ENCODE results near the gene APOA1. TPM values are rescaled to one million over a fixed set of nuclear protein-coding genes. Genes with fewer than 3 reads are reported as not detected.

APOA1 gene
- total and polyA plus RNA-seq, 2 experiments from 2014 or later = 0.23 TPM; not detected in 1

- Histone ChIP-seq H3K36me3 (ENCODE audit: low read depth) (peaks cover 41% of the 10 kb centered on the region), H2AFZ (0 out of 2 replicates have a peak overlapping the region, but pooled peaks have one; percentile 95), H3K4me1 (ENCODE audit: insufficient read depth) (peaks cover 18% of the 10 kb centered on the region), H3K4me3 (peak overlapping the region; percentile 97), H3K4me2 (ENCODE audit: unreplicated experiment) (peak overlapping the region; percentile 96), H3K27me3 (replicated peaks; ENCODE audit: insufficient read depth) (no peaks in the 10 kb centered on the region), H4K20me1 (ENCODE audit: insufficient read depth) (no peaks in the 10 kb centered on the region), H3K27ac (peak overlapping the region; percentile 82; the same call in 1 of the 2 replicates), H3K9ac (peak overlapping the region; percentile 95), H3K9me3 (ENCODE audit: low read depth) (no peaks in the 10 kb centered on the region), H3K9me2 (ENCODE audit: insufficient read depth) (no peaks in the 10 kb centered on the region), H3F3A (ENCODE audit: insufficient read depth) (peaks cover 1% of the 10 kb centered on the region; the same call in 1 of the 2 replicates), H3K79me2 (ENCODE audit: insufficient read depth) (peaks cover 33% of the 10 kb centered on the region)
- in situ Hi-C loops (cut with MboI) = loop anchor here (10.0 kb wide), 1 partner anchor 318 kb away; no protein-coding TSS in a partner anchor
- no peak for TF ChIP-seq EZH2 (IDR thresholded peaks at IDR 0.05; ENCODE audit: insufficient read depth, poor library complexity, severe bottlenecking)
- TF ChIP-seq EZH2phosphoT487 (IDR thresholded peaks at IDR 0.05; ENCODE audit: insufficient read depth, low read depth) = no peak
- no peak for DNase-seq
- WGBS, 2 experiments (ENCODE audit: low coverage in 1 of 2, low lambda C conversion rate in 2 of 2, missing lambda C conversion rate in 2 of 2) = 55 to 60% methylated on average over 5 of the region's 5 CpGs
These were observed 50.5 kb downstream of the APOA1 start for GRCh38 chr11:116786966-116787365.

- Histone ChIP-seq H3K4me3 (peak overlapping the region; percentile 97; the same call in 1 of the 2 replicates), H3K27ac (no peak overlapping the region), H3K9me3 (ENCODE audit: low read depth) (no peaks in the 10 kb centered on the region), H3K4me2 (ENCODE audit: unreplicated experiment) (peak overlapping the region; percentile 96), H3K27me3 (replicated peaks; ENCODE audit: insufficient read depth) (no peaks in the 10 kb centered on the region), H3K9me2 (ENCODE audit: insufficient read depth) (no peaks in the 10 kb centered on the region), H4K20me1 (ENCODE audit: insufficient read depth) (no peaks in the 10 kb centered on the region), H3K36me3 (ENCODE audit: low read depth) (peaks cover 43% of the 10 kb centered on the region), H3K9ac (peak overlapping the region; percentile 95; the same call in 1 of the 2 replicates), H2AFZ (no peak overlapping the region), H3F3A (ENCODE audit: insufficient read depth) (no peaks in the 10 kb centered on the region), H3K4me1 (ENCODE audit: insufficient read depth) (peaks cover 17% of the 10 kb centered on the region), H3K79me2 (ENCODE audit: insufficient read depth) (peaks cover 33% of the 10 kb centered on the region)
- DNase-seq = no peak
- 70 to 79% methylated on average over 2 of the region's 2 CpGs for WGBS, 2 experiments (ENCODE audit: low coverage in 1 of 2, low lambda C conversion rate in 2 of 2, missing lambda C conversion rate in 2 of 2)
- no peak for TF ChIP-seq EZH2phosphoT487 (IDR thresholded peaks at IDR 0.05; ENCODE audit: insufficient read depth, low read depth)
- TF ChIP-seq EZH2 (IDR thresholded peaks at IDR 0.05; ENCODE audit: insufficient read depth, poor library complexity, severe bottlenecking) = no peak
- in situ Hi-C loops (cut with MboI) = loop anchor here (10.0 kb wide), 1 partner anchor 318 kb away; no protein-coding TSS in a partner anchor
These were observed 51.1 kb downstream of the APOA1 start for GRCh38 chr11:116786326-116786725.

Other genes with a start within 250 kb of the APOA1 start
- gene BUD13, start 64.6 kb downstream of the APOA1 start, total RNA-seq (2014; rRNA removed; shearing (Covaris generic)) = 8.2 and 12.3 TPM in 2 replicates
- gene BUD13, start 64.6 kb downstream of the APOA1 start, polyA plus RNA-seq (2016; fragmentation: Nextera tagmentation; extraction: Ambion mirVana) = 6.3 and 7.7 TPM in 2 replicates
- 30.8 and 34.9 TPM in 2 replicates for gene ZPR1, start 49.6 kb downstream of the APOA1 start, total RNA-seq (2014; rRNA removed; shearing (Covaris generic))
- gene ZPR1, start 49.6 kb downstream of the APOA1 start, polyA plus RNA-seq (2016; fragmentation: Nextera tagmentation; extraction: Ambion mirVana) = 71.3 and 76.8 TPM in 2 replicates
- not detected in 2 replicates for gene APOA5, start 45.7 kb downstream of the APOA1 start, total RNA-seq (2014; rRNA removed; shearing (Covaris generic))
- gene APOA5, start 45.7 kb downstream of the APOA1 start, polyA plus RNA-seq (2016; fragmentation: Nextera tagmentation; extraction: Ambion mirVana) = not detected in 2 replicates
- not detected in 2 replicates for gene APOA4, start 14.3 kb downstream of the APOA1 start, total RNA-seq (2014; rRNA removed; shearing (Covaris generic))
- not detected in 2 replicates for gene APOA4, start 14.3 kb downstream of the APOA1 start, polyA plus RNA-seq (2016; fragmentation: Nextera tagmentation; extraction: Ambion mirVana)
- gene APOC3, start 7.7 kb downstream of the APOA1 start, total RNA-seq (2014; rRNA removed; shearing (Covaris generic)) = not detected in 2 replicates
- not detected in 2 replicates for gene APOC3, start 7.7 kb downstream of the APOA1 start, polyA plus RNA-seq (2016; fragmentation: Nextera tagmentation; extraction: Ambion mirVana)